Measurements from ENCODE around the gene EVPL.

EVPL gene

GRCh38 chr17:76017481-76018339 is 9.4 kb downstream of the EVPL start:
- DNase-seq (ENCODE audit: low read depth): no peak

- no peak for DNase-seq (ENCODE audit: low read depth)
Measured at GRCh38 chr17:76014925-76015261, 12.2 kb downstream of the EVPL start.

DNA sequence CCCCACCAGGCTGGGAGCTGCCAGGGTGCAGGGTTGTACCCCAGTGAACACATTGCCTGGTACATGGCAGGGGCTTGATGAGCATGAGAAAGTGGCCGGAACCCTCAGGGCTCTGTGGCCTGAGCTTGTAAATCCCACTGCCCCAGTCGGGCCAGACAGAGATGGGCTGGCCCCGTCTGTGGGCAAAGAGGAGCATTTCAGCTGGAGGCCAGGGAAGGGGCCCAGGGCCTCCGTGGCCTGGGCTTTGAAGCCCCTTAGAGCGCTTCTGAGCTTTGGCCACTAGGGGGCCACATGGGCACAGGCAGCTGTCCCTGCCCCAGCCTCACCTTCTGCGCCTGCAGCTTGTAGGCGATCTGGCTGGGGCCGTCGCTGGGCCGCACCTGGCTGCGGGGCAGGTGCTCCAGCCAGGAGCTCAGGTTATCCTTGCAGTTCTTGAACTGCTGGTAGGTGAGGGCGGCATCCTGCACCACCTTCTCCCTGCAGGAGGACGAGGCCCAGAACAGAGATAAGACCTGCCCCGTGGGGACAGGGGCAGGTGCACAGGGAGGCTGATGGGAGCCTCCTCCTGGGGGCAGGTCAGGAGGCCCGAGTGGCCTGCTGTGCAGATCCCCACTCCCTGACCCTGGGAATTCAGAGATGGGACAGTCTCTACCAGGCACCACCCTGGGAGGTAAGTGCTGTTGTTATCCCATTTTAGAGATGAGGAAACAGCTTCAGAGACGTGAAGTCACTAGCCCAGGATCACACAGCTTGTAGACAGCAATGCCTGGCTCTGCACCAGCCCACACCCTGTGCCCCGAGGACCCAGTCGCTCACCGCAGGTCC is 12.8 kb downstream of the EVPL start:
- no peak for DNase-seq (ENCODE audit: low read depth)

DNA sequence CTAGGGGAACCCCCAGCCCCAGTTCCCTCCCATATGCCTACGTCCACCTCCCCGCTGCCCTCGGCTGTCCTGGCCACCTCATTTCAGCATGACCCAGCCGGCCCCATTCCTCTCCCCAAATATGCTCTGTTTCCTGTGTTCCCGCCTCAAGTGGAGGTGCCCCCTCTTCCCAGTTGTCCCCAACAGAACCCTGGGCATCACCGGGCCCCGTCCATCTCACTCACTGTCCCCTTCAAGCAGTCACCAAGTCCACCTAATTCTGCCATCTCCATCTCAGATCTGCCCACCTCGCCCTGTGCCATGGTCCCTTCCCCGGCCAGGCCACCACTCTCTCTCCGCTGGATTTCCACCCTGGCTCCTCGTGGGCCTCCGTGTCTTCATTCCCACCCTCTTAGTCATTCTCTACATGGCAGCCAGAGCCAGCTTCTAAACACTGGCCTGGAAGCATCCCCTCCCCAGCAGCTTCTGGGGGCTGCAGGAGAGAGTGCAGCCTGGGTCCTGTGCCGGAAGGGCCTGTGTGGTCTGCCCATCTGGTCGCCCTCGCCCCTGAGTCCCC is 13.7 kb downstream of the EVPL start:
- DNase-seq (ENCODE audit: low read depth): no peak

GRCh38 chr17:76011951-76012350 is 15.2 kb downstream of the EVPL start:
- DNase-seq (ENCODE audit: low read depth): no peak

GRCh38 chr17:76009969-76010661 is 17.0 kb downstream of the EVPL start:
- DNase-seq (ENCODE audit: low read depth): no peak

GRCh38 chr17:76009447-76009846 is 17.7 kb downstream of the EVPL start:
- no peak for DNase-seq (ENCODE audit: low read depth)

GRCh38 chr17:76008630-76009425 is 18.3 kb downstream of the EVPL start:
- no peak for DNase-seq (ENCODE audit: low read depth)

DNA sequence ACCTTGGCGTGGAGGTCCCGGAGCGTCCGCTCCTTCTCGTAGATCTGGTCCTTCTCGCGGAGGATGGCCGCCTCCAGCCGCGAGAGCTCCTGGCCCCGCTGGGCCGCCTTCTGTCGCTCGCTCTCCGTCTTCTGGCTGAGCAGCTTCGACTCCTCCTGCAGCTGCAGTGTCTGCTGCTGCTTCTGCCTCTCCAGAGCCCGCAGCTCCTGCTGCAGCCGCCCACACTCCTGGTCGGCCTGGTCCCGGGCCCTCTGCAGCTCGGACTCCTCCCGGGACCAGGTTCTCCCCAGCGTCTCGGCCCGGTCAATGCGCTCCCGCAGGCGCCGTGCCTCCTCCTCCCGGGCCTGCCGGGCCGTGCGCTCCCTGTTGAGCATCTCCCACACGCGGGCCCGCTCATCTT is 18.9 kb downstream of the EVPL start:
- DNase-seq (ENCODE audit: low read depth): no peak

DNA sequence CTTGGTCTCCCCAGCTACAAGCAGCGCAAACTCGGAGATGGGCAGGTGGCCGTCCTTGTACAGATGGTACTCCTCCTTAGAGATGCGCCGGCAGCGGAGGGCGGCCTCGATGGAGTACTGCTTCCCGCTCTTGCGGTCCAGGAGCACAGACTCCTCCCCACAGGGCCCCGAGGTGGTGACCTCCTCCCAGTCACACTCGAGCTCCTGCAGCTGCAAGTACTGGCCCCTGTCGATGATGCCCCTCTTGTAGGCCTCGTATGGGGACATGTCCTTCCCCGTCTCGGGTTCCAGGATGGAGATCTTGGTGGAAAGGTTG is 19.3 kb downstream of the EVPL start:
- DNase-seq (ENCODE audit: low read depth): no peak

DNA sequence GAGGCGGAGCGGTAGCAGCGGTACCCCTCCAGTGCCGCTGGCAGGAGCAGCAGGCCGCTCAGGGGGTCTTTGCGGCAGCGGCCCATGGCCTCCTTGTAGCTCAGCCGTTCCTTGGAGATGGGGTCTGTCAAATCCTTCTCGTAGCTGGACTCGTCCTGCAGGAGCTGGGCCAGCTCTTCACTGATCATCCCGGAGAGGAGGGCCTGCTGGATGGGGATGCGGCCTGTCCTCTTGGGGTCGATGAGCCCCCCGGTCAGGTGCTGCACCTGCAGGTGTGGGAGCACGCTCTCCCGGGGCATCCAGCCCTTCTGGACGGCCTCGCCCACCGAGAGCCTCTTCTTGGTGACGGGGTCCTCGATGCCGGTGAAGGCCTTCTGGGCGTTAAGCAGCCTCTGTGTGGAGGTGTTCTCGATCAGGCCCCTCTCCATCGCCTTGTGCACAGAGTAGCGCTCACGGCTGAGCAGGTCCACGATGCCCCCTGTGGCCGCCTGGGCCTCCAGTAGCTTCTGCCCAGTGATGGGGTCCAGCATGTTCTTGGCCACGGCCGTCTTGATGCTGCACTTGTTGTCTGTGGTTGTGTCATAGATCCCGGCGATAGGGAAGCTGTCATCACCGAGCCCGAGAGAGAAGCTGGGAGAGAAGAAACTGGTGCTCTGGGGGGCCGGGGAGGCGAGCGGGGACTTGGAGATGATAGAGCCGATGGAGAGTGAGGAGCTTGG is 19.8 kb downstream of the EVPL start:
- DNase-seq (ENCODE audit: low read depth): no peak

DNA sequence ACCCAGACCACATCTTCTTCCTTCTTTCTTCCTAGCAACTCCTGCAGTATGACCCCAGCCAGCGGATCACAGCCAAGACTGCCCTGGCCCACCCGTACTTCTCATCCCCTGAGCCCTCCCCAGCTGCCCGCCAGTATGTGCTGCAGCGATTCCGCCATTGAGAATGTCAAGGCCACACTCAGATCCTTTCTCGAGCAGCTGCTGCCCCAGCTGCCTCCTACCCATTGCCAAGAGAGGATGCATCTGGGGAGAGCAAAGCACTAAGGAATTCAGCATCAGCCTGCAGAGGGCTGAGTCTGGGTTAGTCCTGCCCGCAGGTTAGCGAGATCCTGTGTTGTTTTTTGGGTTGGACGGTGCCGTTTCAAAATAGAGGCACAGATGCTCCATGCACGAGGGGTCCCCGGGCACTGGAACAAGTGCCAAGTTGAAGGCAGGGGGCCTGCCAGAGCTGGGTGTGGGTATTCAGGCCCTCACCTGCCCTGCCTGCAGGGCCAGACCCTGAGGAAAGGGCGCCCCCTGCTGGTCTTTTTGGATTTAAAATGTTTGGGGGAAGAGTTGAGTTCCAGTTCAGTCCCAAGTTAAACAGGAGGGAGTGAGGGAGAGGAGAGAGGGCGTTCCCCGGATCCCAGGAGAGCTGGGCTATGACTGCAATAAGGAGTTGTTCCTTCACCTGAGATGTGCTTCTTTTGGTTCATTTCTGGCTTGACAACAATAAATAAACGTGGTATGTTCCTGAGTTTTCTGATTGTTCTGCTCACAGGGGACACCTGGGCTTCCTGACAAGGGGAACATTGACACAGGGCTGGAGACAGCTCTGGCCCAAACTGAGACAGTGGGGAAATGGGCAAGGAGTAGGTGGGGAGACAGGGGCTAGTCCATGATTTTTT is 21.6 kb downstream of the EVPL start:
- DNase-seq (ENCODE audit: low read depth): no peak

GRCh38 chr17:76004750-76005262 is 22.3 kb downstream of the EVPL start:
- DNase-seq (ENCODE audit: low read depth): no peak

- no peak for DNase-seq (ENCODE audit: low read depth)
Measured at GRCh38 chr17:76003915-76004314, 23.2 kb downstream of the EVPL start.

DNA sequence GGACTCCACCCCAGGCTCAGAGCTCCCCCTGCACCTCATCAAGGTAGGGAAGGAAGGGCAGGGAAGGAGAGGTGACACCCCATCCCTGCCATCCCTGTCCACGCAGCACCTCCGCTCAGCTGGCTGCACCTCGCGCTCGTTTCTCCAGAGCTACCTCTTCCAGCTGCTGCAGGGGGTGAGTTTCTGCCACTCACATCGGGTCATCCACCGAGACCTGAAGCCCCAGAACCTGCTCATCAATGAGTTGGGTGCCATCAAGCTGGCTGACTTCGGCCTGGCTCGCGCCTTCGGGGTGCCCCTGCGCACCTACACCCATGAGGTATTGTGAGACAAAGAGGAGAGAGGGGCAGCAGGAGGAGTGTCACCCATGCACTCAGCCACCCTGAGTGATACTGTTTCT is 25.0 kb downstream of the EVPL start:
- no peak for DNase-seq (ENCODE audit: low read depth)

DNA sequence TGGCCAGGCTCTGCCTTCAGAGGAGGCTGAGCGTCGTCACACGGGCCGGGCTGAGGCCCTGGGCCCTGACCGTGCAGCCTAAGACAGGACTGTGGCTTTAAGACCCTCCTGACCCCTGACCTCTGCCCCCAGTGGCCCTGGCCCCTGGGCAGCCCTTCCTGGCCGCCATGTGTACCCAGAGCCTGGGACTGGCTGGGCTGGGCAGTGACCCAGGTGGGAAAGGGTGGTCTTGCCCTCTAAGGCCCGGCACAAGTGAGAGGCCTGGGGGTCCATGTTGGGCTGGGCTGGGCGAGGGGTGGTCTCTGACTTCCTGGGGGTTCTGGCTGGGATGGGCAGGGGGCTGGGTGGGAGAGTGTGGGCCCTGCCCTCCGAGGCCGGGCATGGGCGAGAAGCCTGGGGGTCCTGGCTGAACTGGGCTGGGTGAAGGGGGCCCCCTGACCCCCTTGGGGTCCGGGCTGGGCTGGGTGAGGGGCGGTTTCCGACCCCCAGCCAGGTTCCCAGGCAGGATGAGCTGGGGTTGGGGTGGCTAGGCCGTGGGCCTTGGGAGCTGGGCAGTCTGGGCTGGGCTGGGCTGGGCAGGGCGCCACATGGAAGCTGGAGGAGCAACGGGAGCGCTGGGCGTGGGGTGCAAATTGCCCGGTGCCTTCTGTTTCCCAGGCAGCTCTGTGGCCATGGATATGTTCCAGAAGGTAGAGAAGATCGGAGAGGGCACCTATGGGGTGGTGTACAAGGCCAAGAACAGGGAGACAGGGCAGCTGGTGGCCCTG is 26.2 kb downstream of the EVPL start, which contains the start of gene CDK3:
Gene CDK3, plus strand, starts transcription at position 101 of the 767 bp plus-strand sequence. Its CDS starts 571 bp downstream, at position 672.
- DNase-seq (ENCODE audit: low read depth): no peak

- no peak for DNase-seq (ENCODE audit: low read depth)
Measured at GRCh38 chr17:76000016-76000754, 26.9 kb downstream of the EVPL start.

- no peak for DNase-seq (ENCODE audit: low read depth)
Measured at GRCh38 chr17:75998327-75998795, 28.7 kb downstream of the EVPL start.

Measured in non-pigmented ciliary epithelial cell (primary cell).